ENCODE results near the gene CNTNAP4. TPM values are rescaled to one million over a fixed set of nuclear protein-coding genes. Genes with fewer than 3 reads are reported as not detected.

The CNTNAP4 gene
- total and polyA plus RNA-seq, 10 of the 15 experiments (the other 5 are each of a cell fraction or from before 2014, with no cell fraction given) = 0.45 to 1.9 (median 0.90) TPM

- WGBS (ENCODE audit: insufficient coverage, insufficient replicate concordance, low lambda C conversion rate, missing lambda C conversion rate) = 29% methylated on average over 8 of the region's 8 CpGs
- no peak overlapping the region for H3K4me3 ChIP-seq
- no peaks in the 10 kb centered on the region for H3K79me2 ChIP-seq (ENCODE audit: control insufficient read depth, insufficient read depth, low read length)
- H3K4me2 ChIP-seq (ENCODE audit: control insufficient read depth, insufficient read depth) = no peak overlapping the region
- no peaks in the 10 kb centered on the region for H4K20me1 ChIP-seq (ENCODE audit: control insufficient read depth, insufficient read depth)
- DNase-seq (ENCODE audit: low read depth, low spot score) = no peak
- intact Hi-C loops (cut with micrococcal nuclease; ENCODE audit: unreplicated experiment) = no loop called here
- H3K27ac ChIP-seq (ENCODE audit: control insufficient read depth, insufficient read depth) = no peak overlapping the region
- BruUV-seq (replicated peaks) = no TSS peak
- H3K9ac ChIP-seq (ENCODE audit: control insufficient read depth, insufficient read depth, low read length) = no peak overlapping the region
- no peaks in the 10 kb centered on the region for H3K4me1 ChIP-seq (ENCODE audit: control insufficient read depth, insufficient read depth, low read length)
- ChIA-PET POLR2A (no interaction called here), SMC1A (ENCODE audit: uncharacterized antibody, unreplicated experiment) (no interaction called here), CTCF (no interaction called here), RAD21 (ENCODE audit: unreplicated experiment) (no interaction called here)
- H2AFZ ChIP-seq (ENCODE audit: control insufficient read depth, low read depth, low read length) = no peak overlapping the region
- FAIRE-seq = no peak
- no peaks in the 10 kb centered on the region for H3K36me3 ChIP-seq (ENCODE audit: control insufficient read depth in 2 of 2, insufficient read depth in 2 of 2, low read length in 1 of 2)
- no peaks in the 10 kb centered on the region for H3K9me3 ChIP-seq (replicated peaks; ENCODE audit: control insufficient read depth, insufficient read depth, low read length)
- no peaks in the 10 kb centered on the region; a peak in 1 of 4 replicates for H3K27me3 ChIP-seq (replicated peaks in 1 of 2; ENCODE audit: control insufficient read depth in 2 of 2, insufficient read depth in 2 of 2, low read length in 1 of 2)
- in situ Hi-C loops (cut with MboI) = no loop called here
- no peak for ATAC-seq
- TF ChIP-seq CHD1 (IDR thresholded peaks at IDR 0.05; ENCODE audit: low read depth, low read length) (no peak), IRF5 (IDR thresholded peaks at IDR 0.05; ENCODE audit: borderline replicate concordance) (no peak), YBX1 (IDR thresholded peaks at IDR 0.05) (no peak), RAD51 (IDR thresholded peaks at IDR 0.05) (no peak), ELK1 (IDR thresholded peaks at IDR 0.05; ENCODE audit: low read depth, low read length) (no peak), ZNF274 (IDR thresholded peaks at IDR 0.05; ENCODE audit: insufficient read depth, insufficient read length) (no peak), SIX5 (IDR thresholded peaks at IDR 0.05; ENCODE audit: low read depth, low read length, severe bottlenecking) (no peak), PML (IDR thresholded peaks at IDR 0.05; ENCODE audit: low read length) (no peak), KLF5 (IDR thresholded peaks at IDR 0.05; ENCODE audit: partially characterized antibody) (no peak), ATF7 (IDR thresholded peaks at IDR 0.05; ENCODE audit: low read depth) (no peak), BCLAF1 (IDR thresholded peaks at IDR 0.05) (no peak), ATF2 (IDR thresholded peaks at IDR 0.05; ENCODE audit: low read length) (no peak), FOXM1 (IDR thresholded peaks at IDR 0.05; ENCODE audit: low read depth, low read length) (no peak), BMI1 (IDR thresholded peaks at IDR 0.05; ENCODE audit: borderline replicate concordance) (no peak), BCL3 (IDR thresholded peaks at IDR 0.05; ENCODE audit: borderline replicate concordance, insufficient read depth, low read depth, low read length, poor library complexity, severe bottlenecking) (no peak), BACH1 (IDR thresholded peaks at IDR 0.05; ENCODE audit: borderline replicate concordance) (no peak)
Observed at GRCh38 chr16:76461836-76462235, 184.6 kb downstream of the CNTNAP4 start.

Data from GM12878 (cell line).